Transverse colon (tissue), 4 donors: ENCODE measurements around the gene GNG13. TPM values are rescaled to one million over a fixed set of nuclear protein-coding genes. Genes with fewer than 3 reads are reported as not detected.
"Not testable (repeated sequence)": the region's sequence is repeated elsewhere in the genome, so short reads cannot be mapped to it uniquely, and the experiment has no call there.

Experiments used
- DNase-seq: peaks from one replicate; pipeline ENCODE4 v3.0.0-alpha.2; 2019
- H3K27ac ChIP-seq, 4 donors: fragments of 200-600 bp; sonication (generic); 2 replicates each; pipeline ENCODE4 v1.5.1; 2016 to 2018; ENCODE audit warnings: inconsistent platforms in 4 of 4
- H3K27me3 ChIP-seq: fragments of 200-600 bp; sonication (generic); 2 replicates; pipeline ENCODE4 v1.5.1; 2017; ENCODE audit warnings: inconsistent platforms
- H3K36me3 ChIP-seq, 4 donors: fragments of 200-600 bp; sonication (generic); 2 replicates each; pipeline ENCODE4 v1.5.1; 2017 to 2019; ENCODE audit warnings: inconsistent platforms in 4 of 4
- H3K4me1 ChIP-seq, 4 donors: fragments of 200-600 bp; sonication (generic); 2 replicates each; pipeline ENCODE4 v1.5.1; 2017 to 2020; ENCODE audit warnings: inconsistent platforms in 4 of 4
- H3K4me3 ChIP-seq, 4 donors: fragments of 200-600 bp; sonication (generic); 1 replicate in 1 of 4; 2 replicates in 3 of 4; pipeline versions ENCODE4 v1.5.1 to v1.6.1; 2017 to 2019; ENCODE audit warnings: inconsistent platforms in 4 of 4
- H3K9me3 ChIP-seq, 2 donors: fragments of 200-600 bp; sonication (generic); 2 replicates each; pipeline ENCODE4 v1.5.1; 2017 to 2019; ENCODE audit warnings: inconsistent platforms in 2 of 2
- CTCF ChIP-seq, 5 experiments: fragments of 200-600 bp in 3 of 5; fragments of 450-650 bp in 2 of 5; sonication (generic) in 3 of 5; IDR thresholded peaks; 1 replicate in 2 of 5; 2 replicates in 3 of 5; pipeline ENCODE4 v1.5.1; 2016 to 2017; ENCODE audit warnings: antibody characterized with exemption in 5 of 5, inconsistent platforms in 3 of 5, mild to moderate bottlenecking in 2 of 5, moderate library complexity in 1 of 5
- EP300 ChIP-seq: sonication (generic); formaldehyde crosslinking; IDR thresholded peaks from one replicate; pipeline ENCODE4 v1.6.1; 2017; ENCODE audit warnings: antibody characterized with exemption, low read depth
- POLR2A ChIP-seq: fragments of 450-650 bp; IDR thresholded peaks from one replicate; pipeline ENCODE4 v1.6.1; 2016; ENCODE audit warnings: antibody characterized with exemption, mild to moderate bottlenecking, moderate library complexity
- POLR2AphosphoS5 ChIP-seq, 3 donors: sonication (generic); formaldehyde crosslinking; IDR thresholded peaks; one replicate each; pipeline ENCODE4 v1.6.1; 2016; ENCODE audit warnings: antibody characterized with exemption in 3 of 3
- WGBS, 2 donors: methylation state at CpG; one replicate each; pipeline ENCODE4 v1.1.5; 2018; ENCODE audit warnings: low coverage in 1 of 2; 5-methylcytosine and 5-hydroxymethylcytosine counted together
- in situ Hi-C, 4 donors: fragments of 200-750 bp; cut with MboI; loops; one replicate each; pipeline versions ENCODE4 v1.15.0 to v1.15.1; 2017; ENCODE audit warnings: low sequenced_read_pairs in 3 of 4, low pct_ligation_motif_present in 1 of 4, low pct_unique_long_range_greater_than_20kb in 1 of 4
- intact Hi-C: fragments of 100-400 bp; cut with DNase I; formaldehyde crosslinking; loops from one replicate; pipeline ENCODE4 v1.15.1; 2023; ENCODE audit warnings: low total_unique reads
- total RNA-seq, 4 donors: library from RNA; depleted of rRNA; stranded (reverse); fragments of >200 nt; gene quantifications; one replicate each; pipeline ENCODE4 v1.1.0, GENCODE V29; 2016

The GNG13 gene
- total RNA-seq, 4 donors from 2014 or later, result 0.48 TPM; not detected in 3

GRCh38 chr16:760545-761343 lies 39.8 kb downstream of the GNG13 start, which contains the start of gene MSLN:
Gene MSLN (plus strand): TSS chr16:760734. CDS start chr16:762681, 1,947 bp downstream.
- H3K36me3 ChIP-seq, result no peaks in the 10 kb centered on the region
- no peak for TF ChIP-seq EP300
- in situ Hi-C loops (no loop called here), intact Hi-C loops (no loop called here)
- no peak within 1 kb of the TSS for H3K27ac ChIP-seq
- no peak within 1 kb of the TSS for H3K4me3 ChIP-seq
- no peaks in the 10 kb centered on the region for H3K4me1 ChIP-seq
- H3K27me3 ChIP-seq, result peaks cover 50% of the 10 kb centered on the region
- 32% methylated on average over 28 of the region's 37 CpGs; no CpG with 5 or more reads in 1 of the 2 donors for WGBS, 2 donors
- H3K9me3 ChIP-seq, result no peaks in the 10 kb centered on the region
- no peak for DNase-seq

GRCh38 chr16:760065-760464 lies 40.5 kb downstream of the GNG13 start:
- TF ChIP-seq POLR2A (no peak), EP300 (no peak), POLR2AphosphoS5 (IDR thresholded peaks at IDR 0.05) (no peak), CTCF (IDR thresholded peaks at IDR 0.05) (no peak)
- no peaks in the 10 kb centered on the region for H3K36me3 ChIP-seq
- H3K9me3 ChIP-seq, result no peaks in the 10 kb centered on the region
- no peaks in the 10 kb centered on the region for H3K4me1 ChIP-seq
- intact Hi-C loops, result no loop called here
- DNase-seq, result no peak
- H3K4me3 ChIP-seq, result no peak overlapping the region
- H3K27me3 ChIP-seq, result peaks cover 56% of the 10 kb centered on the region
- in situ Hi-C loops, result no loop called here
- H3K27ac ChIP-seq, result no peak overlapping the region
- 60% methylated on average over 13 of the region's 15 CpGs; no CpG with 5 or more reads in 1 of the 2 donors for WGBS, 2 donors

GRCh38 chr16:759110-759910 lies 41.2 kb downstream of the GNG13 start:
- Histone ChIP-seq H3K4me1 (no peaks in the 10 kb centered on the region), H3K27me3 (peaks cover 64% of the 10 kb centered on the region), H3K9me3 (no peaks in the 10 kb centered on the region), H3K36me3 (no peaks in the 10 kb centered on the region), H3K27ac (no peak overlapping the region), H3K4me3 (no peak overlapping the region)
- intact Hi-C loops (no loop called here), in situ Hi-C loops (no loop called here)
- WGBS, 2 donors, result 40 to 68% methylated on average over 1 to 33 of the region's 34 CpGs
- no peak for DNase-seq
- TF ChIP-seq POLR2AphosphoS5 (IDR thresholded peaks at IDR 0.05), result no peak

- TF ChIP-seq POLR2AphosphoS5 (IDR thresholded peaks at IDR 0.05) (no peak), POLR2A (no peak), EP300 (no peak), CTCF (IDR thresholded peaks at IDR 0.05) (no peak)
- Histone ChIP-seq H3K4me3 (no peak overlapping the region), H3K9me3 (no peaks in the 10 kb centered on the region), H3K27ac (no peak overlapping the region), H3K36me3 (no peaks in the 10 kb centered on the region), H3K27me3 (peaks cover 66% of the 10 kb centered on the region), H3K4me1 (no peaks in the 10 kb centered on the region)
- intact Hi-C loops (no loop called here), in situ Hi-C loops (no loop called here)
- DNase-seq, result no peak
- 93 to 94% methylated on average over 5 of the region's 5 CpGs for WGBS, 2 donors
These were observed 44.1 kb downstream of the GNG13 start for GRCh38 chr16:756428-756827.

- Histone ChIP-seq H3K4me1 (no peaks in the 10 kb centered on the region), H3K27ac (no peak overlapping the region), H3K36me3 (no peaks in the 10 kb centered on the region), H3K9me3 (no peaks in the 10 kb centered on the region), H3K27me3 (peaks cover 68% of the 10 kb centered on the region), H3K4me3 (no peak overlapping the region)
- intact Hi-C loops (no loop called here), in situ Hi-C loops (no loop called here)
- no peak for DNase-seq
- WGBS, 2 donors, result 0 to 15% methylated on average over 4 to 11 of the region's 11 CpGs
- TF ChIP-seq EP300 (no peak), POLR2A (no peak), POLR2AphosphoS5 (IDR thresholded peaks at IDR 0.05) (no peak), CTCF (IDR thresholded peaks at IDR 0.05) (no peak)
These were observed 45.9 kb downstream of the GNG13 start for GRCh38 chr16:754656-755055.

- H3K9me3 ChIP-seq, H3K4me1 ChIP-seq, H3K4me3 ChIP-seq, in situ Hi-C loops, H3K27ac ChIP-seq, H3K36me3 ChIP-seq, intact Hi-C loops, DNase-seq: not testable (repeated sequence)
- 75 to 83% methylated on average over 2 to 11 of the region's 11 CpGs for WGBS, 2 donors
- peaks cover 64% of the 10 kb centered on the region for H3K27me3 ChIP-seq
These were observed 46.4 kb downstream of the GNG13 start for GRCh38 chr16:754121-754607.
